ENCODE measurements around the gene PROSER3. TPM values are rescaled to one million over a fixed set of nuclear protein-coding genes. Genes with fewer than 3 reads are reported as not detected.

The PROSER3 gene
- total and polyA plus RNA-seq, 2 experiments from 2014 or later = 21.8 to 28.0 TPM

DNA sequence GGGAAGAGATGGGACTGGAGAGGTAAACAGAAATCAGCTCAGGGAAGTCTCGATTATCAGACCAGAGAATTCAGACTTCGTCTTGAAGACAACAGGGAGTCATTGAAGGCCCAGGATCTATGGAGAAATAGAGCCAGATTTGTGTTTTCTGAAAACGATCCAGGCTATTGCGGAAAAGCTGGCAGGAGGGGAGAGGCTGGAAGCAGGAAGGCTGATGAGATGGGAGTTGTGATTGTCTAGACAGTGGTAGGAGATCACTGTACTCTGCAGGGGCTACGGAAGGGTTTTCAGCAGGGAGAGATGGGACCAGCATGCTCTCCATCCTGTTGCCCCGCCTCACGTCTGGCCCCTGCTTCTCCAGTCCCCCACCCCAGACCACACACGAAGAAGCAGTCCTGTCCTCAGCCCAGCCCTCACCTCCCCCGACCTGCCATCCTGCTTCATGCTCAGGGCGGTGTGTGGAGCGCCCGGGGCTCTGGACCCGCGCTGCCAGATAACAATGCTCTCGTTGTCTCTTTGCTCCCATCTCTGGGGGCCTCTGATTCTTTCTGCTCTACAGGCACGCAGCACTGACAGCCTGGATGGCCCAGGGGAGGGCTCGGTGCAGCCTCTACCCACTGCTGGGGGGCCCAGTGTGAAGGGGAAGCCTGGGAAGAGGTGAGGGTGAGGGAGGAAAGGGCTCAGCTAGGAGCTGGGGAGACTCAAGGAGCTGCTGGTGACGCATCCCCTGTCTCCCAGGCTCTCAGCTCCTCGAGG, 19.3 kb downstream of the PROSER3 start:
- DNase-seq (ENCODE audit: low spot score) (peak; percentile 83), ATAC-seq (peak; percentile 36)
- Histone ChIP-seq H3K4me2 (peak overlapping the region; percentile 89), H3K36me3 (ENCODE audit: insufficient read depth) (no peaks in the 10 kb centered on the region), H3K4me3 (peak overlapping the region; percentile 65), H3F3A (replicated peaks; ENCODE audit: low read depth) (peaks cover 9% of the 10 kb centered on the region; the same call in 1 of the 2 replicates), H3K79me2 (replicated peaks; ENCODE audit: insufficient read depth) (no peaks in the 10 kb centered on the region), H2AFZ (no peak overlapping the region), H3K4me1 (ENCODE audit: insufficient read depth) (peaks cover 29% of the 10 kb centered on the region), H3K27ac (ENCODE audit: low read depth) (no peak overlapping the region), H3K9me2 (ENCODE audit: insufficient read depth) (no peaks in the 10 kb centered on the region), H3K27me3 (ENCODE audit: insufficient read depth) (peaks cover 16% of the 10 kb centered on the region), H4K20me1 (replicated peaks; ENCODE audit: insufficient read depth) (no peaks in the 10 kb centered on the region)
- TF ChIP-seq CREB1 (CRISPR knock-in tag; IDR thresholded peaks at IDR 0.05; ENCODE audit: low read depth) (no peak), CTCF (conservative IDR thresholded peaks at IDR 0.05; ENCODE audit: low read depth in 2 of 2) (no peak), STAT1 (IDR thresholded peaks at IDR 0.05; ENCODE audit: unreplicated experiment) (no peak), JUNB (IDR thresholded peaks at IDR 0.05; ENCODE audit: unreplicated experiment) (no peak), EZH2 (IDR thresholded peaks at IDR 0.05; ENCODE audit: low read depth, unreplicated experiment) (no peak), NANOG (IDR thresholded peaks at IDR 0.05; ENCODE audit: borderline replicate concordance) (no peak), POLR2AphosphoS5 (IDR thresholded peaks at IDR 0.05; ENCODE audit: low read depth) (no peak)
- TF ChIP-seq, protein P1, sequence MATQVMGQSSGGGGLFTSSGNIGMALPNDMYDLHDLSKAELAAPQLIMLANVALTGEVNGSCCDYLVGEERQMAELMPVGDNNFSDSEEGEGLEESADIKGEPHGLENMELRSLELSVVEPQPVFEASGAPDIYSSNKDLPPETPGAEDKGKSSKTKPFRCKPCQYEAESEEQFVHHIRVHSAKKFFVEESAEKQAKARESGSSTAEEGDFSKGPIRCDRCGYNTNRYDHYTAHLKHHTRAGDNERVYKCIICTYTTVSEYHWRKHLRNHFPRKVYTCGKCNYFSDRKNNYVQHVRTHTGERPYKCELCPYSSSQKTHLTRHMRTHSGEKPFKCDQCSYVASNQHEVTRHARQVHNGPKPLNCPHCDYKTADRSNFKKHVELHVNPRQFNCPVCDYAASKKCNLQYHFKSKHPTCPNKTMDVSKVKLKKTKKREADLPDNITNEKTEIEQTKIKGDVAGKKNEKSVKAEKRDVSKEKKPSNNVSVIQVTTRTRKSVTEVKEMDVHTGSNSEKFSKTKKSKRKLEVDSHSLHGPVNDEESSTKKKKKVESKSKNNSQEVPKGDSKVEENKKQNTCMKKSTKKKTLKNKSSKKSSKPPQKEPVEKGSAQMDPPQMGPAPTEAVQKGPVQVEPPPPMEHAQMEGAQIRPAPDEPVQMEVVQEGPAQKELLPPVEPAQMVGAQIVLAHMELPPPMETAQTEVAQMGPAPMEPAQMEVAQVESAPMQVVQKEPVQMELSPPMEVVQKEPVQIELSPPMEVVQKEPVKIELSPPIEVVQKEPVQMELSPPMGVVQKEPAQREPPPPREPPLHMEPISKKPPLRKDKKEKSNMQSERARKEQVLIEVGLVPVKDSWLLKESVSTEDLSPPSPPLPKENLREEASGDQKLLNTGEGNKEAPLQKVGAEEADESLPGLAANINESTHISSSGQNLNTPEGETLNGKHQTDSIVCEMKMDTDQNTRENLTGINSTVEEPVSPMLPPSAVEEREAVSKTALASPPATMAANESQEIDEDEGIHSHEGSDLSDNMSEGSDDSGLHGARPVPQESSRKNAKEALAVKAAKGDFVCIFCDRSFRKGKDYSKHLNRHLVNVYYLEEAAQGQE (IDR thresholded peaks at IDR 0.05; ENCODE audit: unreplicated experiment) = no peak
- Mint-ChIP-seq H3K4me3 (peak overlapping the region; percentile 76), H3K36me3 (ENCODE audit: low read depth) (no peaks in the 10 kb centered on the region), H3K4me1 (peaks cover 39% of the 10 kb centered on the region), H3K27me3 (ENCODE audit: insufficient read depth, low read depth, poor library complexity) (peaks cover 27% of the 10 kb centered on the region), H3K27ac (no peak overlapping the region), H3K9me3 (no peaks in the 10 kb centered on the region; the same call in 2 of the 3 replicates)

DNA sequence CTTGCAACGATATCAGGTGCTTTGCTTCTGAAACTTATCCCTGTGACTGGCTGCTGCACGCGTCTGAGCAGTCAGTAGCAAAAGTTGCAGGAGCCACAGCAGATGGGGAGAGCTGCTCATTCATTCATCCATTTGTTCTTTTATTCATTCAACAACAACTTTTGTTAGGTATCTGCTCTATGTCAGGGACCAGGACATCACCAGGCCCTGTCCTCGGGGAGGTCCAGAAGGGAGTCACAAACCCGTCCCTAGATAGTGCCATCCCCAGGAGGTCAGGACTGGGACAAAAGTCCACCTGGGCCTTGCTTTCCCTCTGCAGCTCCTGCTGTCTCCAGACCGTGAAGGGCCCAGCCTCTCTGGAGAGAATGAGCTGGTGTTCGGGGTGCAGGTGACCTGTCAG, 20.0 kb downstream of the PROSER3 start:
- peaks cover 9% of the 10 kb centered on the region; the same call in 1 of the 2 replicates for H3F3A ChIP-seq (replicated peaks; ENCODE audit: low read depth)
- Mint-ChIP-seq H3K4me3 (no peak overlapping the region; the same call in 2 of the 3 replicates), H3K36me3 (ENCODE audit: low read depth) (peaks cover 2% of the 10 kb centered on the region; the same call in 1 of the 3 replicates), H3K9me3 (no peaks in the 10 kb centered on the region; the same call in 2 of the 3 replicates), H3K4me1 (peaks cover 42% of the 10 kb centered on the region), H3K27ac (no peak overlapping the region), H3K27me3 (ENCODE audit: insufficient read depth, low read depth, poor library complexity) (peaks cover 29% of the 10 kb centered on the region)
- H3K4me1 ChIP-seq (ENCODE audit: insufficient read depth) = peaks cover 29% of the 10 kb centered on the region
- H3K27ac ChIP-seq (ENCODE audit: low read depth) = no peak overlapping the region
- no peak overlapping the region for H2AFZ ChIP-seq
- ATAC-seq (no peak), DNase-seq (ENCODE audit: low spot score) (no peak)
- no peaks in the 10 kb centered on the region for H3K36me3 ChIP-seq (ENCODE audit: insufficient read depth)
- H3K27me3 ChIP-seq (ENCODE audit: insufficient read depth) = peaks cover 13% of the 10 kb centered on the region
- H4K20me1 ChIP-seq (replicated peaks; ENCODE audit: insufficient read depth) = no peaks in the 10 kb centered on the region
- no peaks in the 10 kb centered on the region for H3K79me2 ChIP-seq (replicated peaks; ENCODE audit: insufficient read depth)
- H3K9me2 ChIP-seq (ENCODE audit: insufficient read depth) = no peaks in the 10 kb centered on the region
- H3K4me3 ChIP-seq = no peak overlapping the region; the same call in 1 of the 2 replicates
- peak overlapping the region; percentile 89 for H3K4me2 ChIP-seq
- TF ChIP-seq JUNB (IDR thresholded peaks at IDR 0.05; ENCODE audit: unreplicated experiment) (no peak), ZNF331 (CRISPR knock-in tag; IDR thresholded peaks at IDR 0.05; ENCODE audit: low read depth) (no peak), STAT1 (IDR thresholded peaks at IDR 0.05; ENCODE audit: unreplicated experiment) (no peak), CTCF (conservative IDR thresholded peaks at IDR 0.05; ENCODE audit: low read depth in 2 of 2) (no peak), POLR2AphosphoS5 (IDR thresholded peaks at IDR 0.05; ENCODE audit: low read depth) (no peak)
- TF ChIP-seq, protein P1 (IDR thresholded peaks at IDR 0.05; ENCODE audit: unreplicated experiment) = no peak
- TF ChIP-seq, protein P2, sequence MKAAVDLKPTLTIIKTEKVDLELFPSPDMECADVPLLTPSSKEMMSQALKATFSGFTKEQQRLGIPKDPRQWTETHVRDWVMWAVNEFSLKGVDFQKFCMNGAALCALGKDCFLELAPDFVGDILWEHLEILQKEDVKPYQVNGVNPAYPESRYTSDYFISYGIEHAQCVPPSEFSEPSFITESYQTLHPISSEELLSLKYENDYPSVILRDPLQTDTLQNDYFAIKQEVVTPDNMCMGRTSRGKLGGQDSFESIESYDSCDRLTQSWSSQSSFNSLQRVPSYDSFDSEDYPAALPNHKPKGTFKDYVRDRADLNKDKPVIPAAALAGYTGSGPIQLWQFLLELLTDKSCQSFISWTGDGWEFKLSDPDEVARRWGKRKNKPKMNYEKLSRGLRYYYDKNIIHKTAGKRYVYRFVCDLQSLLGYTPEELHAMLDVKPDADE (IDR thresholded peaks at IDR 0.05) = no peak

Measured in GM23338 (cell line).